WTC11 (cell line): ENCODE data around the gene PRELP.

Experiments
- CBFB ChIP-seq: sonication (generic); formaldehyde crosslinking; IDR thresholded peaks from 2 replicates; pipeline ENCODE4 v1.8.1; 2022; ENCODE audit warnings: mild to moderate bottlenecking, low read depth, missing genetic modification reagents
- E2F1 ChIP-seq: sonication (generic); formaldehyde crosslinking; IDR thresholded peaks from 2 replicates; pipeline ENCODE4 v1.8.0; 2022; ENCODE audit warnings: mild to moderate bottlenecking, missing genetic modification reagents
- MXD4 ChIP-seq: fragments of 250-450 bp; sonication (Bioruptor Pico); IDR thresholded peaks from 2 replicates; pipeline ENCODE4 v1.8.0; 2021; ENCODE audit warnings: mild to moderate bottlenecking, moderate library complexity, borderline replicate concordance
- ZNF232 ChIP-seq: sonication (generic); formaldehyde crosslinking; IDR thresholded peaks from 2 replicates; pipeline ENCODE4 v1.8.0; 2022; ENCODE audit warnings: mild to moderate bottlenecking, missing genetic modification reagents
- TF ChIP-seq, protein P1 (sequence below): sonication (generic); formaldehyde crosslinking; IDR thresholded peaks from 2 replicates; pipeline ENCODE4 v1.8.1; 2023; ENCODE audit warnings: mild to moderate bottlenecking, missing genetic modification reagents, moderate library complexity
- TF ChIP-seq, protein P2 (sequence below): sonication (generic); formaldehyde crosslinking; IDR thresholded peaks from 2 replicates; pipeline ENCODE4 v1.8.1; 2022; ENCODE audit warnings: mild to moderate bottlenecking, missing genetic modification reagents, moderate library complexity, borderline replicate concordance

GRCh38 chr1:203495845-203496244 lies 20.2 kb downstream of the PRELP start:
- TF ChIP-seq E2F1 (no peak), ZNF232 (CRISPR knock-in tag) (no peak), CBFB (no peak), MXD4 (CRISPR knock-in tag) (no peak)
- TF ChIP-seq, protein P1, sequence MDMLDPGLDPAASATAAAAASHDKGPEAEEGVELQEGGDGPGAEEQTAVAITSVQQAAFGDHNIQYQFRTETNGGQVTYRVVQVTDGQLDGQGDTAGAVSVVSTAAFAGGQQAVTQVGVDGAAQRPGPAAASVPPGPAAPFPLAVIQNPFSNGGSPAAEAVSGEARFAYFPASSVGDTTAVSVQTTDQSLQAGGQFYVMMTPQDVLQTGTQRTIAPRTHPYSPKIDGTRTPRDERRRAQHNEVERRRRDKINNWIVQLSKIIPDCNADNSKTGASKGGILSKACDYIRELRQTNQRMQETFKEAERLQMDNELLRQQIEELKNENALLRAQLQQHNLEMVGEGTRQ (CRISPR knock-in tag), result no peak
- TF ChIP-seq, protein P2, sequence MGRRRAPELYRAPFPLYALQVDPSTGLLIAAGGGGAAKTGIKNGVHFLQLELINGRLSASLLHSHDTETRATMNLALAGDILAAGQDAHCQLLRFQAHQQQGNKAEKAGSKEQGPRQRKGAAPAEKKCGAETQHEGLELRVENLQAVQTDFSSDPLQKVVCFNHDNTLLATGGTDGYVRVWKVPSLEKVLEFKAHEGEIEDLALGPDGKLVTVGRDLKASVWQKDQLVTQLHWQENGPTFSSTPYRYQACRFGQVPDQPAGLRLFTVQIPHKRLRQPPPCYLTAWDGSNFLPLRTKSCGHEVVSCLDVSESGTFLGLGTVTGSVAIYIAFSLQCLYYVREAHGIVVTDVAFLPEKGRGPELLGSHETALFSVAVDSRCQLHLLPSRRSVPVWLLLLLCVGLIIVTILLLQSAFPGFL (CRISPR knock-in tag), result no peak
